HG03060 (cell line): ENCODE results near the gene LY86.

ENCODE experiments used
- ATAC-seq: cut with Tn5 transposase; IDR thresholded peaks from one replicate; pipeline ENCODE4 v1.9.1; 2021; ENCODE audit warnings: low read depth, moderate number of reproducible peaks; ENCODE audit not compliant: unreplicated experiment

Gene LY86

GRCh38 chr6:6588064-6588923 lies at the start of gene LY86:
TSS of gene LY86 (plus strand) at chr6:6588720. CDS start at chr6:6588735, 15 bp downstream.
- ATAC-seq = peak; percentile 32

DNA sequence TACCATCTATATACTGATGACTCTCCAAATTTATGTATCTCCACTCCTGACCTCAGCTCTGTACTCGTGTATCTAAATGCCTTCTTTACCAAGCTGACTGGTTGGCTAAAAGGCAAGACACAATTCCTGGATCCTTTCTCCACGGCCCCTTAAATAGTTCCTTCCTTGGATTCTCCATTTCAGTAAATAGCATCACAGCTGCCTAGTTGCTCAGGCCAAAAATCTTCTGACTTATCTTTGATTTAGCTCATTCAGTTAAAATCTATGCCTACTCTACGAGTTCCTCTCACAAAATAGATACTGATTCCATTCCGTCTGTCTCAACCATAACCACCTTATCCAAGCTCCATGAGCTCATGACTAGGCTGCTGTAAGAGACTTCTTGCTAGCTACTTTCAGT lies 49.5 kb upstream of the LY86 start:
- ATAC-seq = no peak

DNA sequence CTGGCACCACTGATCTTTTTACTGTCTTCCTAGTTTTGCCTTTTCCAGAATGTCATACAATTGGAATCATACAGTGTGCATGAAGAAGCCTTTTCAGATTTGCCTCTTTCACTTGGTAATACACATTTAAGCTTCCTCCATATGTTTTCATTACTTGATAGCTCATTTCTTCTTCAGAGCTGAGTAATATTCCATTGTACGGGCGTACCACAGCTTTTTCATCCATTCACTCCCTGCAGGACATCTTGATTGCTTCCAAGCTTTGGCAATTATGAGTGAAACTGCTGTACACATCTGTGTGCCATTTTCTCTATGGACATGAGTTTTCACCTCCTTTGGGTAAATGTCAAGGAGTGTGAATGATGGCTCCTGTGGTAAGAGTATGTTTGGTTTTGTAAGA lies 46.2 kb upstream of the LY86 start:
- no peak for ATAC-seq

- ATAC-seq = no peak
These were observed 45.2 kb upstream of the LY86 start for GRCh38 chr6:6543181-6543879.

GRCh38 chr6:6545616-6546317 lies 42.8 kb upstream of the LY86 start:
- ATAC-seq = no peak

DNA sequence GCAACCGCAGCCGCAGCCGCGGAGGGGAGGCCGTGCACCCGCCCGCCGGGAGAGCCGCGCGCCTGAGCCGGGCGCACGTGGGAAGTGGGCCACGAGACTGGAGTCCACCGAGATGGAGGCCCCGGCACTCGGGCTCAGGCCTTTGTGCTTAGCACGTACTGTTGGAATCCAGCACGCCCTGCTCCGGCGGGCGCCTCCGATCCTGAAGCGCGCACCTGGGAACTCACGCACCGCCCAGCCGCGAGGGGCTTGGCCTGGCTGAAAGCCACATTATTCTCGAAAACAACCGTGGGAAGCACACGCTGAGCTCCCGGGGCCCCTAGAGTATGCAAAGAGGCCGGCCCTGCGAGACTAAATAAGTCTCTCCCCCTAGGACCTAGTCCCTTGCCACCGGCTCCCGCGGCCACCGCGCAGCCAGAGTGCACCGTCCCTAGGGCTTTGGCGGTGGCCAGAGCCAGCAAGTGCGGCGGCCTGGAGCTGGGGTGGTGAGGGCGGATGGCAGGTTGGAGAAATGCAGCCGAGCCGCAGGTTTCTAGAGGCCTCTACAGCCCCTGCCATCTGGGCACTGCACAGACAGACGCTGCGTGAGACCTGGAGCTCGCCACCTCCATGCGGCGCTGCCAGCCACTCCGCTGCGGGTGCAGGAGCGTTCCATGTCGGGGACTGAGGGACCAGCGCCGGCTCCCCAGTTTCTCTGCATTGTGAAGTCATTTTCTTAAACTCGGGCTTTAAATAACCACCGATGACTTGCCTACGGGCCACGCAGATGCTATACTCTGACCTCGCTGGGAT lies 42.0 kb upstream of the LY86 start:
- peak; percentile 22 for ATAC-seq

DNA sequence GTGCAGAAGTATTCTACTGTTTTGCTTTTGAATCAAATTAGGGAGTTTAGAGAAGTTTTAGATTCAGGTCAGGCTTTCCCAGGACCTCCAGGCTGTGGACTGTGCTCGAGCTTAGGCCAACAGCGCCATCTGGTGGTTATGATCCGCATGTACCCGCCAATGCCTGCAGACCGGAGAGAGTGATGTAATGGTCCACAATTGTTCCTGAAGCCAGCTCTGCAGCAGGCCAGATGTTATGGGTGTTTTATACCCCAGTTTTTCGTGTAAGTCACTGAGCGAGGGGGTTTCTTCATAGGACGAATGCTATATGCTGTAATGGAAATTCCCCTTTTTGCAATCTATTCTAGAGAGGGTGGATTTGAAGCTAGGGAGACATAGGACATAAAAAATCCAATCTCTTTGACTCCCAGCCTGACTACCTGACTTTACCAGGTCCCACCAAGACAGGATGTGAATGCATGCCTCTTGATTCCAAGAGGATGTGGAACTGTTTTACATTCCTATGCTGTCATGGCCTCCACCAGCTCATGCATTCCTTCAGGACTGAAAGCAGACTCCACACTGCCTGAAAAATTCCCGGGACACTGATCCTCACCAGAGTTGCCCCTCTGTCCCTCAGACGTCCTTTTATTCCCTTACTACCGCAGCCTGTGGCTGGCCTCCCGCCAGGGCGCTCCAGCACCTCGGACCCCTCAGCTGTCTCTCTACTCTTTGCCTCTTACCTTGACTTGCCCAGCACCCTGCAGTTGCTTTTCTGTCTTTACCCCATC lies 41.2 kb upstream of the LY86 start:
- ATAC-seq = peak; percentile 68

- ATAC-seq = no peak
These were observed 32.3 kb upstream of the LY86 start for GRCh38 chr6:6556161-6556737.

DNA sequence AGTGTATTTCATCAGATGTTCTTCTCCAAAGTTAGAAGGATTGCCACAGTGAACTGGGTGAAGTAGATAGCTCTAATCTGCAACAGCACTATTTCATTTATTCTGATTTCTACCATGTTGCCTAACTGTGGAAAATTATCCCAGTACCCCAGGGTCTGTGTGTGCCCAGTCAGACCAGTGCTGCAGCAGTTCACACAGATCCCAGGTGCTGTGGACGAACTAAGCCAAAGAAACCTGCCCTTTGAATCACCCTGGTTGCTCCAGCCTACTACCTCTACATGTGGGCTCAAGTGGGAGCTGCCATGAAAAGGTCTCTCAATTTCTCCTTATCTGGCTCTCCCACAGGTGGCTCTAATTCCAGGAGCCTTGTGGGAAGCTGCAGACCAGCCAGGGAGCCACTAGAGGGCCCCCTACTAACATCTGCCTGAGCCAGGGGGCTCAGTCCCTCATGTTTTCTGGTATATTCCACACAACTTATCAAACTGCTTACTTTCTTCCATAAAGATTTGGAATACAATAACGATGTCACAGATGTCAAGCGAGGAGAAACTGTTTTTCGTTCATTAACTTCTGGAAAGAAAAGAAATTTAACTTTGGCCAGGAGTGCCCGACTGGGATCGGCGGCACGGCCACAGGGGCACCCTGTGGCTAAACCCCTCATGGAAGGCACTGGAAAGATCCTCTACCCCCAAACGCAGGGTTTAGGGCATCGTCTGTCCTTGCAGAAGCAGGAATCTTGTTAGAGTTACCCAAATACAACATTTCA lies 31.6 kb upstream of the LY86 start:
- no peak for ATAC-seq

GRCh38 chr6:6557504-6557839 lies 31.0 kb upstream of the LY86 start:
- no peak for ATAC-seq

DNA sequence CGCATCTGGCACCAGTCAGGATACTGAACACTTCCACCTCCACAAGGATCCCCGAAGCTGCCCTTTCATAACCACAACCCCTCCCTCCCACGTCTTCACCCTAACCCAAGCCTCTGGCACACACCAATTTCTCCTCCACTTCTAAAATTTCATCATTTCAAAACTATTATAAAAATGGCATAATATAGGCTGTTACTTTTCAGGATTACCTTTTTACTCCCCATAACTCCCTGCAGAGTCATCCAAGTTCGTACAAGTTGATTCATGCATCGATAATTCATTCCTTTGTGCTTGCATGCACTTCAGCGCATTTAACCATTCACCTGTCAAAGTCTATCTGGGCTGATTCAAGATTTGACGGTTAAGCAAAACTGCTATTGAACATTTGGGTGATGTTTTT lies 30.6 kb upstream of the LY86 start:
- ATAC-seq = no peak

DNA sequence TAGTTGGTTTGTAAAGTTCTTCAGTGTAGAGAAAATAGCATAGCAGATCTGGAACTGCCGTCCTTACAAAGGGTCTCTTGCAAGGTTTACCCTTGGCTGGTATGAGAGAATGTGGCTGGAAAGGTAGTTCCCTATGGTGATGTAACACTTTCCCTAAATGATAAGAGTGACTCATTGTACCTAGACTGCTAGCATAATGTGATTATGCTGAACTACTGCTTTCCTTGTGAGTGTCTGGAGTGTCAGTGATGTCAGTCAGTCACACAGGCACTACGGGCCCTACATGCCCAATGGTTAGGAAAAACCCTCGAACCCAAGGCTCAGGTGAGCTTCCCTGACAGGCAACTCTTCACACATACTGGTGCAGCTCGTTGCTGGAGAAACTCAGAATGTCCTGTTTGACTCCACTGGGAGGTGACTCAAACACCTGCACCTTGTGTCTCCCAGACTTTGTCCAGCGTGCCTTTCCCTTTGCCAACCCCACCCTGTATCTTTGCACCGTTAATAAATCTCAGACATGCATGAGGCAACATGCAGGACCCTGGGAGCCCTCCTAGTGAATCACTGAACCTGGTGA lies 28.4 kb upstream of the LY86 start:
- ATAC-seq = no peak

DNA sequence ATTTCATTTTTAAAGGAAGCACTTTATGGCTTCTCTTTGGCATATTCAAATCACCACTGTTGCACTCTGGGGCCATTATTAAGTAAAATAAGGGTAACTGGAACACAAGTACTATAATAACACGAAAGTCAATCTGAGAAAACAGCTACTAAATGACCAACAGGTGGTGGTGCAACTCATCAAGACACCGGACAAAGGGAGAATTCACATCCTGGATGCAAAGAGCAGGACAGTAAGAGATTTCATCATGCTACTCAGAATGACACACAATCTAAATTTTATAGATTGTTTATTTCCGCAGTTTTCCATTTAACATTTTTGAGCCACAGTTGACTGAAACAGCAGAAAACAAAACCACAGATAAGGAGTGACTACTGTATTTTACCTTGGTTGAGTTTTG lies 27.6 kb upstream of the LY86 start:
- no peak for ATAC-seq

- ATAC-seq = no peak
These were observed 24.4 kb upstream of the LY86 start for GRCh38 chr6:6564154-6564553.

GRCh38 chr6:6565069-6565468 lies 23.5 kb upstream of the LY86 start:
- ATAC-seq = no peak

DNA sequence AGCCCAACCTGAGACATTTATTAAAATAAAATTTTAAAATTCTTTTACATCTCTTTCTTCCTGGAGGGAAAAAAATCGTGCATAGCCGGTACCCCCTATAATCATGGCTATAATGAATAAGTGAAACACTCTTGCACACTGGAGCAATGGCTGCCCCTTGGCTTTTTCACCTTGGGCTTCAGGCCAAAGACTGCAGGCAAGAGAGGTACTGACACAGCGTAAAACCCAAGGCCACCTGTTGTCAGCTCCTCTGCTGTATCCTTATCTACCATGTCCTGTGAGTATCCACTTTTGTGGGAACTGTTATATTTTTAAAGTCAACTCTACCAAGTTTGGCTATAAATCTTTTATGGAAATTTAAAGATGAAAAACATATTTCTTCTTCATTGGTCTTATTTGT lies 23.0 kb upstream of the LY86 start:
- ATAC-seq = no peak

DNA sequence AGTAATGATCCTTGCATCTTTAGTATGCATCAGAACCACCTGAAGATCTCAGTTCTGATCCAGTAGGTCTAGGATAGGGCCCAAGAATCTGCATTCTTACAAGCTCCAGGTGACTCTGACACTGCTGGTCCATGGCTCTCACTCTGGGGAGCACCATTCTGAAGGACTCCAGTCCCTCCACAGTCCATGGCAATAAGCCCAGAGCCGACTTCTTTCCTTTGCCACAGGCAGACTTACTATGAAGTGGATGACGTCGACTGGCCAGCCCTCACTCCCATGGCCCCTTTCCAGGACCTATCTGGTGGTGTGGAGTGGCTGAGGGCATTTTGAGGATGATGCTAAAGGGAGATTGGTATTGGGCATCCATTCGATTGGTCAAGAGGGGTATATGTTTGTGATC lies 21.8 kb upstream of the LY86 start:
- ATAC-seq = no peak

DNA sequence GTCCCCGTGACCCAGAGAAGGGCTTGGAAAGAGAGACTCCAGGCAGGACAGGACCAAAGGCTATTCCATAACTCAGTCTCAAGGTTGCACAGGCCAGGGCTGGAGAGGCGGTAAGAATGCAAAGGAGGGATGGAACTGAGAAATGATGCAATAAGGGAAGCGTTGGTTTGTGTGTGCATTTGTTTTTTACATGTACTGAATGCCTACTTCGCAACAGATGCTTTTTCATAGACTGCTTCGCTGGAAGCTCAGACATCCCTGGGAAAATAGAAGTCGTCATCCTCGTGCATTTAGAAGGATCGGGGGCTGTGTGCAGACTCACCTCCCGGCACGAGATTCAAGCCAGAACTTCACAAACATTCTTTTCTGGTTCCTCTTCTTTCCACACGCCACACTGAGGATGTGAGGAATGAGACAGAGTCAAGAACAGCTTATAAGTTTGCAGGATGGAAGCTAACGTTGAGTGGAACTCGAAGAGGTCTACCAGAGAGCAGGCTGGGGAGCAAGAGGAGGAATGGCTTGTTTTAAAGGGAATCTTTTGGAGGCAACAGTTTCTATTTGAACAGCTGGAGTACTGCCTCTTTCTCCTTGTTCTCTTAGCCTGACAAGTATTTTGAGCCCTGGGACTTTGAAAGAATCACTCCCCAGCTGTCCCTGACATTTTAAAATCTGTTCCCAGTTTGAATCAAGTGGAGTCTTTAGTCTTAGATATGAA lies 19.3 kb upstream of the LY86 start:
- ATAC-seq = no peak
